Stimulated activated CD8-positive, alpha-beta memory T cell treated with anti-CD3 and anti-CD28 coated beads, Interleukin-12 subunit alpha, Interleukin-12 subunit beta, amount 100 ng/mL, for 24 hours (primary cell): Measurements from ENCODE around the gene PRKD2.
"Not testable (repeated sequence)": the region's sequence is repeated elsewhere in the genome, so short reads cannot be mapped to it uniquely, and the experiment has no call there.

ENCODE experiments used
- DNase-seq: peaks from one replicate; pipeline ENCODE4 v3.0.0-alpha.2; 2020; ENCODE audit errors: extremely low read depth

The PRKD2 gene

GRCh38 chr19:46724468-46724867, 7.6 kb upstream of the PRKD2 start:
- no peak for DNase-seq

GRCh38 chr19:46723471-46723870, 6.6 kb upstream of the PRKD2 start:
- DNase-seq, result no peak

DNA sequence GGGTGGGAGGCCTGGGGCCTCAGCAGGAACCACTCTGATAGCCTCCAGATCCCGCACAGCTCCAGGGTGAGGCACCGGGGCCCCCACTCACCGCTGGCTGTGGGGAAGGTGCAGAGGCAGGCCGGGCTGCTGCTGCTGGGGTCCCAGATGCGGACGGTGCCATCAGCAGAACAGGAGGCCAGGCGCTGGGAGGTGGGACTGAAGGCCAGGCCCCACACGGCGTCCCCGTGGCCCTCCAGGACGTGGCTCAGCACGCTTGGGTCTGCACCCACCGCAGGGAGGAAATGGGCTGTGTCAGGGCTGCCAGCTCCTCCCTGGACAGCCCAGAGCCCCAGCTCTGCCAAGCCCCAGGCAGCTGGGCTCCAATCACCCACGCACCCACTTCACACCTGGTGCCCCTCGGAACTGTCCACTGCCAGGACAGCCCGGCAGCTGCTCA, 6.1 kb upstream of the PRKD2 start:
- no peak for DNase-seq

- DNase-seq, result no peak
Observed at GRCh38 chr19:46722421-46723022, 5.6 kb upstream of the PRKD2 start.

- no peak for DNase-seq
Observed at GRCh38 chr19:46722004-46722380, 5.1 kb upstream of the PRKD2 start.

- no peak for DNase-seq
Observed at GRCh38 chr19:46721269-46722003, 4.5 kb upstream of the PRKD2 start.

DNA sequence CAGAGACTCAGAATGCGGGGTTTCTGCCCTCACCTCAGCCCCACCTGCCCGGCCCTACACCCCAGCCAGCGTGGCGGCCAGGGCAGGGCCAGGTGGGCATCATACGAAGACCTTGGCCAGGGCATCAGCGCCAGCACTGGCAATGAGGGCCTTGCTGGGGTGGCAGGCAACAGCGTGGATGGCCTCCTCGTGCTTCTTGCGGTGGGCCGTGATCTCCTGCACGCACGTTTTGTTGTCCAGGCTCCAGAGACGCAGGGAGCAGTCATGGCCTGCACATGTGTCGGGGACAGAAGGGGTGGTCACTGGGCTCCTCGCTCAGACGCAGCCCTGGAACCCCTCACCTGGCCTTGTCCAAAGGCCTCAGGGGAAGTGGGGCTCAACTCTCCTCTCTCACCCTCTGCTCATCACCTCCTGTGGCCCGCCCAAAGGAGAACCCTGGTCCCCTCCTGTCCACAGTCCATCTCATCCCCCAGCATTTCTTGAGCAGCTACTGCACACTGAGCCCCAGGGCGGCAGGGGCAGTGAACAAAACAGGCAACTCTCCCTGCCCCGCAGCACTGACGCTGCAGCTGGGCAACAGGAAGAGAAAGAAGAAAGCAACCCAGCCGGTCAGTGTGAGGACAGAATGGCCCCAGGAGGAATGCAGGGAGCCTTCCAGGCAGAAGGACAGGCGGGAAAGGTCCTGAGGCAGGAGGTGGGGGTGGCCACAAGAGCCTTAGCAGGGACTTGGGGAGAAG, 3.8 kb upstream of the PRKD2 start:
- DNase-seq, result no peak

- no peak for DNase-seq
Observed at GRCh38 chr19:46719629-46720502, 3.0 kb upstream of the PRKD2 start.

- DNase-seq, result no peak
Observed at GRCh38 chr19:46718934-46719622, 2.2 kb upstream of the PRKD2 start.

DNA sequence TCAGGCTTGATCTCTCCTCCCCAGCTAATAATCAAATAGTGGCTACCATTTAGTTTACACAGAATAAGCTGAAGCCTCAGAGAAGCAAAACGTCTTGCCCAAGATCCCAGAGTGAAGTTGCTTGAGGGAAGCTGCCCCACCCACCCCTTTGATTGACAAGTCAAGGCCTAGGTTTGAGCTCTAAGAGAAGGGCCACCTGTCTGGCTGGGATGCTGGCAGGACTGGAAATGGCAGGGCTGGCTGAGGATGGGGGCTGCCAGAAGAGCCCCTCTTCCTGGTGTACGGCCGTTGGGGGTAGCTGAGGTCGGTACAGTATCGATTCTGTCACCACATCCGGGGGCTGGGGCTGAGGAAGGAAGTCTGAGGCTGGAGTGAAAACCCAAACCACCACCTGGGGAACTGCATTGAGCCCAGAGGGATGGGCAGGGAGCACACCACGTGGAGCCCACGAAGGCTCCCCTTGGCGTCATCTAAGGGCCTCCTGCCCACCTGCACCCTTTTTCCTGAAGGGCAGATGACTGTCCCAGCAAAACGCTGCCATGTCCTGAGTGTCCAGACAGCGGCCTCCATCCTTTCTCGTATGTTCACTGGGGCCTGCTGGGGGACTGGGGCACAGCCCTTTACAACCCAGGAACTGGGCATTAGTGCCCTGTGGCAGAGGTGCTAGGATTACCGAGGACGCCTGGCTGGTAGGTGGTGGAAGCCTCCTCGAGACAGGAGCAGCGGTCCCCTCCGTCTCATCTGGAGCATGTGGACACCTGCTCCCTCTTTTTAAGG, 1.4 kb upstream of the PRKD2 start:
- peak; percentile 20 for DNase-seq

GRCh38 chr19:46717716-46718143, 816 bp upstream of the PRKD2 start:
- no peak for DNase-seq

DNA sequence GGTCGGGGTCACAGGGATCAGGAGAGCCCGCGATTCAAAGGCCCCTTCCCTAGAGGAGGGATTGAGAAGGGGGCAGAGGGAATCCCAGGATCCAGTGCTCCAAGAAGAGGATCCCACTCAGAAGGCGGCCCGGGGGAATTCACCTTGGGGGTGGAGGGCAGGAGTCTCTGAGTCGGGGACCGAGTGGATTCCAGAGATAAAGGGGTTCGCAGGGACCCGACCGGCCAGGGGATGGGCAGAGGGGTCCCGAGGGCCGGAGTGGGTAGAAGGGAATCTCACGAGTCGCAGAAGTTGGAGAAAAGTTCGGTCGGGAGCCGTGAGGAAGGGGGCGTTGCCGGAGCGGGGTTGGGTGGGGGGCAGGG, 261 bp downstream of the PRKD2 start:
- no peak for DNase-seq

- DNase-seq, result no peak
Observed at GRCh38 chr19:46715975-46716671, 791 bp downstream of the PRKD2 start.

- no peak for DNase-seq
Observed at GRCh38 chr19:46715620-46715974, 1.3 kb downstream of the PRKD2 start.

- DNase-seq, result peak; percentile 30
Observed at GRCh38 chr19:46714444-46715106, 2.3 kb downstream of the PRKD2 start.

GRCh38 chr19:46713781-46714443, 3.0 kb downstream of the PRKD2 start:
- peak; percentile 31 for DNase-seq

DNA sequence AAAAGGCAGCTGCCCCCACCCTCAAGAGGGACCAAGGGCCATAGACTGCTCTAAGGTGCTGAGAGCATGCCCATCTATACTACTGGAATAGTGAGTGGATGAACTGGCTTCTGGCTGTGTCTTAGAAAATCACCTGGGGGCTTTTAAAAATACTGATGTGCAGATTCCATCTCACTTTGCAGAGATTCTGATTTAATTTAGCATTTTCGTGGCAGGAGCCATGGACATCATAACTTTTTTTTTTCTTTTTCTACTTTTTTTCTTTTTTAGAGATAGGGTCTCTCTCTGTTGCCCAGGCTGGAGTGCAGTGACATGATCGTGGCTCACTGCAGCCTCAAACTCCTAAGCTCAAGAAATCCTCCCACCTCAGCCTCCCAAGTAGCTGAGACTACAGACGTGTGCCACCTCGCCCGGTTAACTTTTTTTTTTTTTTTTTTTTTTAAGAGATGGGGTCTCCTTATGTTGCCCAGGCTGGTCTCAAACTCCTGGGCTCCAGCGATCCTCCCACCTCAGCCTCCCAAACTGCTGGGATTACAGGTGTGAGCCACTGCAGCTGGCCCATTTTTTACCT, 4.1 kb downstream of the PRKD2 start:
- not testable (repeated sequence) for DNase-seq

DNA sequence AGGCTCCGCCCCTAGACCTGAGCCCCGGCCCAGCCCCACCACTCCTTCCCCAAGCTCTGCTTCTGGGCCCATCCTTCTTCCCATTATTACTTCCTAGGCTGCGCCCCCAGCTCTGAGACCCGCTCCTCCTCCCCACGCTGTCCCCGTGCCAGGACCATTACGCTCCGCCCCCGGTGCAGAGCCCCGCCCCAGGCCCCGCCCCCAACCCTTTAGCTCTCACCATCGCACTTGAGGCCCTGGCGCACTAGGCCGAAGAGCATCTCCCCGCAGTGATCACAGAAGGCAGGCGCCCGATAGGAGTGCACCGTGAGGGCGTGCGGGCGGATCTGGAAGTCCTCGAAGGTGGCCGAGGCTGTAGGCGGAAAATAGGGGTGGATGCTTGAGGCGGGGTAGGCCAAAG, 6.2 kb downstream of the PRKD2 start:
- DNase-seq, result no peak
